Measurements from ENCODE around the gene CHRNA9. TPM values are rescaled to one million over a fixed set of nuclear protein-coding genes. Genes with fewer than 3 reads are reported as not detected.

CHRNA9 gene
- total RNA-seq, 2 experiments from 2014 or later: 0.26 to 0.82 TPM

GRCh38 chr4:40299811-40300292 lies 35.3 kb upstream of the CHRNA9 start:
- H3K27ac Mint-ChIP-seq: peak overlapping the region; percentile 62
- H3K4me3 Mint-ChIP-seq: no peak overlapping the region
- no peak for ATAC-seq

GRCh38 chr4:40300371-40301162 lies 34.6 kb upstream of the CHRNA9 start:
- ChIA-PET CTCF (interaction anchor here (0.8 to 2.2 kb wide), 12 partner anchors 9 to 149 kb away, joined by 3 to 10 read pairs (median 3); no protein-coding TSS in a partner anchor), POLR2A (interaction anchor here (0.7 to 1.7 kb wide), 12 partner anchors 9 to 245 kb away, joined by 3 to 7 read pairs (median 5); partner anchors contain the start of gene N4BP2)
- Mint-ChIP-seq H3K36me3 (ENCODE audit: low read depth) (peaks cover 13% of the 10 kb centered on the region), H3K27ac (peak overlapping the region; percentile 92), H3K27me3 (ENCODE audit: low read depth) (no peaks in the 10 kb centered on the region), H3K4me3 (no peak overlapping the region), H3K4me1 (ENCODE audit: low read depth) (peaks cover 72% of the 10 kb centered on the region), H3K9me3 (ENCODE audit: insufficient read depth) (peaks cover 3% of the 10 kb centered on the region)
- DNase-seq: no peak
- no peak for ATAC-seq

More at GRCh38 chr4:40299811-40300292, 35.3 kb upstream of the CHRNA9 start:
- CTCF ChIA-PET: interaction anchor here (0.8 to 2.2 kb wide), 6 partner anchors 10 to 148 kb away, joined by 3 to 8 read pairs (median 4); no protein-coding TSS in a partner anchor
- Mint-ChIP-seq H3K36me3 (ENCODE audit: low read depth) (peaks cover 11% of the 10 kb centered on the region), H3K9me3 (ENCODE audit: insufficient read depth) (peaks cover 3% of the 10 kb centered on the region), H3K27me3 (ENCODE audit: low read depth) (no peaks in the 10 kb centered on the region), H3K4me1 (ENCODE audit: low read depth) (peaks cover 65% of the 10 kb centered on the region)
- POLR2A ChIA-PET: interaction anchor here (0.7 to 1.7 kb wide), 4 partner anchors 9 to 100 kb away, joined by 3 to 5 read pairs (median 4); no protein-coding TSS in a partner anchor
- no peak for DNase-seq

GRCh38 chr4:40301603-40302002 lies 33.5 kb upstream of the CHRNA9 start:
- peak; percentile 83 for DNase-seq
- peaks cover 13% of the 10 kb centered on the region for H3K36me3 Mint-ChIP-seq (ENCODE audit: low read depth)
- ChIA-PET POLR2A (interaction anchor here (0.6 to 1.7 kb wide), 13 partner anchors 7 to 246 kb away, joined by 3 to 7 read pairs (median 4); partner anchors contain the start of gene N4BP2), CTCF (interaction anchor here (0.8 to 2.2 kb wide), 12 partner anchors 12 to 150 kb away, joined by 3 to 10 read pairs (median 3); no protein-coding TSS in a partner anchor)
- peaks cover 80% of the 10 kb centered on the region for H3K4me1 Mint-ChIP-seq (ENCODE audit: low read depth)
- H3K9me3 Mint-ChIP-seq (ENCODE audit: insufficient read depth): peaks cover 3% of the 10 kb centered on the region
- H3K27me3 Mint-ChIP-seq (ENCODE audit: low read depth): no peaks in the 10 kb centered on the region
- ATAC-seq: peak; percentile 81
- peak overlapping the region; percentile 92 for H3K27ac Mint-ChIP-seq
- peak overlapping the region; percentile 68 for H3K4me3 Mint-ChIP-seq

- Mint-ChIP-seq H3K36me3 (ENCODE audit: low read depth) (peaks cover 13% of the 10 kb centered on the region), H3K9me3 (ENCODE audit: insufficient read depth) (peaks cover 3% of the 10 kb centered on the region), H3K4me3 (no peak overlapping the region), H3K4me1 (ENCODE audit: low read depth) (peaks cover 85% of the 10 kb centered on the region), H3K27me3 (ENCODE audit: low read depth) (no peaks in the 10 kb centered on the region), H3K27ac (no peak overlapping the region)
- CTCF ChIA-PET: interaction anchor here (1.0 to 9.5 kb wide), 3 partner anchors 20 to 109 kb away, joined by 3 to 149 read pairs (median 3); partner anchors contain the start of gene RHOH
- DNase-seq (no peak), ATAC-seq (no peak)
- POLR2A ChIA-PET: interaction anchor here (0.6 to 9.8 kb wide), 3 partner anchors 77 to 107 kb away, joined by 3 to 155 read pairs (median 3); partner anchors contain the start of gene RHOH
These were observed 31.4 kb upstream of the CHRNA9 start for GRCh38 chr4:40303751-40304150.

- DNase-seq (peak; percentile 72), ATAC-seq (peak; percentile 14)
- H3K4me1 Mint-ChIP-seq (ENCODE audit: low read depth): peaks cover 90% of the 10 kb centered on the region
- H3K4me3 Mint-ChIP-seq: peak overlapping the region; percentile 70
- POLR2A ChIA-PET: interaction anchor here (0.7 to 9.8 kb wide), 9 partner anchors 12 to 249 kb away, joined by 3 to 155 read pairs (median 5); partner anchors contain the start of genes N4BP2 and RHOH
- peak overlapping the region; percentile 98 for H3K27ac Mint-ChIP-seq
- peaks cover 3% of the 10 kb centered on the region for H3K9me3 Mint-ChIP-seq (ENCODE audit: insufficient read depth)
- CTCF ChIA-PET: interaction anchor here (0.9 to 10.0 kb wide), 14 partner anchors 11 to 110 kb away, joined by 3 to 149 read pairs (median 8); partner anchors contain the start of gene RHOH
- H3K36me3 Mint-ChIP-seq (ENCODE audit: low read depth): peaks cover 13% of the 10 kb centered on the region
- H3K27me3 Mint-ChIP-seq (ENCODE audit: low read depth): no peaks in the 10 kb centered on the region
These were observed 29.6 kb upstream of the CHRNA9 start for GRCh38 chr4:40305328-40306170.

GRCh38 chr4:40306226-40306625 lies 28.9 kb upstream of the CHRNA9 start:
- ATAC-seq (no peak), DNase-seq (no peak)
- Mint-ChIP-seq H3K9me3 (ENCODE audit: insufficient read depth) (peaks cover 3% of the 10 kb centered on the region), H3K4me3 (peak overlapping the region; percentile 19), H3K4me1 (ENCODE audit: low read depth) (peaks cover 90% of the 10 kb centered on the region), H3K36me3 (ENCODE audit: low read depth) (peaks cover 13% of the 10 kb centered on the region), H3K27ac (peak overlapping the region; percentile 98), H3K27me3 (ENCODE audit: low read depth) (no peaks in the 10 kb centered on the region)
- ChIA-PET POLR2A (interaction anchor here (0.9 to 9.8 kb wide), 4 partner anchors 24 to 109 kb away, joined by 3 to 155 read pairs (median 20); partner anchors contain the start of gene RHOH), CTCF (interaction anchor here (0.6 to 10.0 kb wide), 18 partner anchors 11 to 250 kb away, joined by 3 to 149 read pairs (median 6); partner anchors contain the start of genes N4BP2 and RHOH)

GRCh38 chr4:40306976-40307375 lies 28.2 kb upstream of the CHRNA9 start:
- H3K36me3 Mint-ChIP-seq (ENCODE audit: low read depth): peaks cover 13% of the 10 kb centered on the region
- peaks cover 90% of the 10 kb centered on the region for H3K4me1 Mint-ChIP-seq (ENCODE audit: low read depth)
- DNase-seq (peak; percentile 31), ATAC-seq (peak; percentile 7)
- POLR2A ChIA-PET: interaction anchor here (0.6 to 9.8 kb wide), 19 partner anchors 8 to 250 kb away, joined by 3 to 155 read pairs (median 5); partner anchors contain the start of genes N4BP2 and RHOH
- peak overlapping the region; percentile 64 for H3K4me3 Mint-ChIP-seq
- peak overlapping the region; percentile 98 for H3K27ac Mint-ChIP-seq
- CTCF ChIA-PET: interaction anchor here (0.7 to 10.0 kb wide), 27 partner anchors 9 to 250 kb away, joined by 3 to 149 read pairs (median 7); partner anchors contain the start of genes N4BP2 and RHOH
- H3K9me3 Mint-ChIP-seq (ENCODE audit: insufficient read depth): peaks cover 3% of the 10 kb centered on the region
- no peaks in the 10 kb centered on the region for H3K27me3 Mint-ChIP-seq (ENCODE audit: low read depth)

GRCh38 chr4:40307627-40308497 lies 27.3 kb upstream of the CHRNA9 start:
- ChIA-PET POLR2A (interaction anchor here (0.6 to 9.8 kb wide), 27 partner anchors 7 to 251 kb away, joined by 3 to 155 read pairs (median 4); partner anchors contain the start of genes N4BP2 and RHOH), CTCF (interaction anchor here (0.6 to 10.0 kb wide), 31 partner anchors 9 to 251 kb away, joined by 3 to 149 read pairs (median 7); partner anchors contain the start of genes N4BP2 and RHOH)
- H3K27me3 Mint-ChIP-seq (ENCODE audit: low read depth): no peaks in the 10 kb centered on the region
- peaks cover 11% of the 10 kb centered on the region for H3K36me3 Mint-ChIP-seq (ENCODE audit: low read depth)
- H3K27ac Mint-ChIP-seq: peak overlapping the region; percentile 98
- H3K9me3 Mint-ChIP-seq (ENCODE audit: insufficient read depth): peaks cover 1% of the 10 kb centered on the region
- H3K4me3 Mint-ChIP-seq: peak overlapping the region; percentile 64
- H3K4me1 Mint-ChIP-seq (ENCODE audit: low read depth): peaks cover 91% of the 10 kb centered on the region
- peak; percentile 54 for ATAC-seq
- DNase-seq: peak; percentile 83

- no peak for DNase-seq
- POLR2A ChIA-PET: interaction anchor here (0.7 to 9.8 kb wide), 18 partner anchors 8 to 252 kb away, joined by 3 to 155 read pairs (median 4); partner anchors contain the start of genes N4BP2 and RHOH
- H3K9me3 Mint-ChIP-seq (ENCODE audit: insufficient read depth): no peaks in the 10 kb centered on the region
- CTCF ChIA-PET: interaction anchor here (0.6 to 10.0 kb wide), 24 partner anchors 8 to 252 kb away, joined by 3 to 149 read pairs (median 10); partner anchors contain the start of genes N4BP2 and RHOH
- H3K27ac Mint-ChIP-seq: peak overlapping the region; percentile 98
- ATAC-seq: no peak
- no peaks in the 10 kb centered on the region for H3K27me3 Mint-ChIP-seq (ENCODE audit: low read depth)
- H3K4me3 Mint-ChIP-seq: peak overlapping the region; percentile 79
- peaks cover 90% of the 10 kb centered on the region for H3K4me1 Mint-ChIP-seq (ENCODE audit: low read depth)
- peaks cover 9% of the 10 kb centered on the region for H3K36me3 Mint-ChIP-seq (ENCODE audit: low read depth)
These were observed 26.5 kb upstream of the CHRNA9 start for GRCh38 chr4:40308528-40309122.
